ENCODE measurements around the gene PPP6R2. TPM values are rescaled to one million over a fixed set of nuclear protein-coding genes. Genes with fewer than 3 reads are reported as not detected.

Gene PPP6R2
- total RNA-seq, 6 experiments from 2014 or later: 38.3 to 80.3 (median 54.4) TPM

DNA sequence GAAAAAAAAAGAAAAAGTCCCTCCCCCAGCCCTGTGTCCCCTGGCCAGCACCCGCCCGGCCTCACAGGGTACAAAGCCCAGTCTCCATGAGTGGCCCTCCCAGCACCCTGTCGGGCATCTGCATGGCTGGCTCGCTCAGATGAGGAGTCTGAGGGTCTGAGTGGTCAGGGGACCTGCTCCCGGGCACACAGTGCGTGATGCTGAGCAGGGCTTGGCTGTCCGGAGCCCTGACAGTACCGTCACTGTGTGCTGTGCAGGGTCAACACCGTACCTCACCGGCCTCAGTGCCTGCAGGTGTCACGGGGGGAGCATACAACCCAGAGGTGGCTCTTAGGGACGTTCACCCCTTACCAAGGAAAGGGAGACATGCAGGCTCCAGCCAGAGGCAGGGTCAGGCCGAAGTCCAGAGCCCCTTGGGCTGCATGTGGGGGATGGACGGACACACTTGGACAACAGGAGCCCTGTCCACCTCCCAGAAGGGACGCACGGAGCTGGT is 32.1 kb upstream of the PPP6R2 start:
- no peak overlapping the region for H3K27ac ChIP-seq

DNA sequence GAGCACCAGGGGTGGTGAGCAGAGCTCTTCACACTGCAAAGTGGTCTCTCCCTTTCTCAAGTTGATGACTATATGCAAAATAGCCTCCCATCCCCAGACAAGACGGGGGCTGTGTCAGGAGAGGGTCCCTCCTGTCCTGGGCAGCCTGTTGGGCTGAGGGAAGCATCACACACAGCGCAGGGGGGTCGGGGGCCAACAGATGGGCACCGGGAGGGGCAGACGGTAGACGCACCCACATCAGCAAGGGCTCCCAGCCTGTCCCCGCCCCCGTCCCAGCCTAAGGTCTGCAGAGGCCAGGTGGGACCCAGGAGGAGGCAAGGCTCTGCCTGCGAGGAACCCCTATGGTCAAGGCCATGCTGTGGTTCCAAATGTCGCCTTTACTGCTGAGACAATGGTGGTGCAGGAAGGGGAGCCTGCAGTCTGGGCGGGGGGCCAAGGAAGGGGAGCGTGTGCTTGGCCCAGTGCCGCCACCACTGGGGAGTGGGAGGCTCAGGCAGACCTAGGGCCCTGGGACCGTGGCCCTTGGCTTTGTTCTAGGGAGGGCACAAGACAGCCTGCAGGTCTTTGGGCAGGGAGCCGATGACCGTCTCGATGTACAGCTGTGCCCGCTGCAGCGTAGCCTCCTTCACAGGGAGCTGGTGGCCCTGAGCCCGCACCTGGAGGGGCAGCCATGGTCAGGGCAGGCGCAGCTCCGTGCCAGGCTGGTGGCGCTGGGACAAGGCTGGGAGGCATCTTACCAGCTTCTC is 31.3 kb upstream of the PPP6R2 start:
- Histone ChIP-seq H3K27ac (no peak overlapping the region), H3K9me3 (no peaks in the 10 kb centered on the region), H3K4me3 (no peak overlapping the region), H3K4me1 (peaks cover 0 to 7% (median 0%) of the 10 kb centered on the region in 4 donors), H3K36me3 (no peaks in the 10 kb centered on the region), H3K27me3 (no peaks in the 10 kb centered on the region)
- intact Hi-C loops (cut with DNase I): no loop called here
- DNase-seq: peak in 1 of 3 donors; percentile 51
- no peak for ATAC-seq
- no CpG with 5 or more reads among the region's 23 CpGs for WGBS (ENCODE audit: insufficient coverage, low coverage, low lambda C conversion rate, missing lambda C conversion rate)
- TF ChIP-seq, protein P1, sequence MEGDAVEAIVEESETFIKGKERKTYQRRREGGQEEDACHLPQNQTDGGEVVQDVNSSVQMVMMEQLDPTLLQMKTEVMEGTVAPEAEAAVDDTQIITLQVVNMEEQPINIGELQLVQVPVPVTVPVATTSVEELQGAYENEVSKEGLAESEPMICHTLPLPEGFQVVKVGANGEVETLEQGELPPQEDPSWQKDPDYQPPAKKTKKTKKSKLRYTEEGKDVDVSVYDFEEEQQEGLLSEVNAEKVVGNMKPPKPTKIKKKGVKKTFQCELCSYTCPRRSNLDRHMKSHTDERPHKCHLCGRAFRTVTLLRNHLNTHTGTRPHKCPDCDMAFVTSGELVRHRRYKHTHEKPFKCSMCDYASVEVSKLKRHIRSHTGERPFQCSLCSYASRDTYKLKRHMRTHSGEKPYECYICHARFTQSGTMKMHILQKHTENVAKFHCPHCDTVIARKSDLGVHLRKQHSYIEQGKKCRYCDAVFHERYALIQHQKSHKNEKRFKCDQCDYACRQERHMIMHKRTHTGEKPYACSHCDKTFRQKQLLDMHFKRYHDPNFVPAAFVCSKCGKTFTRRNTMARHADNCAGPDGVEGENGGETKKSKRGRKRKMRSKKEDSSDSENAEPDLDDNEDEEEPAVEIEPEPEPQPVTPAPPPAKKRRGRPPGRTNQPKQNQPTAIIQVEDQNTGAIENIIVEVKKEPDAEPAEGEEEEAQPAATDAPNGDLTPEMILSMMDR (IDR thresholded peaks at IDR 0.05): no peak
- TF ChIP-seq POLR2A (IDR thresholded peaks at IDR 0.05): no peak

More for the DNA sequence above, 32.1 kb upstream of the PPP6R2 start:
- no CpG with 5 or more reads among the region's 16 CpGs for WGBS (ENCODE audit: insufficient coverage, low coverage, low lambda C conversion rate, missing lambda C conversion rate)
- no peaks in the 10 kb centered on the region for H3K36me3 ChIP-seq
- DNase-seq (peak in 2 of 3 donors; percentile 21 to 50), ATAC-seq (no peak)
- intact Hi-C loops (cut with DNase I): no loop called here
- TF ChIP-seq, protein P1 (IDR thresholded peaks at IDR 0.05): no peak
- TF ChIP-seq POLR2A (IDR thresholded peaks at IDR 0.05): no peak
- no peaks in the 10 kb centered on the region for H3K27me3 ChIP-seq
- H3K4me3 ChIP-seq: no peak overlapping the region
- H3K4me1 ChIP-seq: peaks cover 0 to 7% (median 0%) of the 10 kb centered on the region in 4 donors
- no peaks in the 10 kb centered on the region for H3K9me3 ChIP-seq

DNA sequence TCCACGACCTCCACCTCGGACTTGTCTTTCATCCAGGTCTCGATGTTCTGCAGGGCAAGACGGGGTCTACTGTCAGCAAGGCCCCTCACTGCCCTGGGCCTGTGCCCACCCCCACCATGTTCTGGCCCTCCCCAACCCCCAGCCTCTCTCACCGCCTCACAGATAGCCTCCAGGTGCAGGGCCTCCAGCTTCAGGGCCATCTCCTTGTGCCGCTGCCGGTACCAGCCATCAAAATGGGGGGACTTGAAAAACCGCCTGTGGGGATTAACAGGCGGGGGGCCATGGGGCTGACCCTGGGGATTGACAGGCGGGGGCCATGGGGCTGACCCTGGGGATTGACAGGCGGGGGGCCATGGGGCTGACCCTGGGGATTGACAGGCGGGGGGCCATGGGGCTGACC is 30.8 kb upstream of the PPP6R2 start:
- 84% methylated on average over 4 of the region's 12 CpGs for WGBS (ENCODE audit: insufficient coverage, low coverage, low lambda C conversion rate, missing lambda C conversion rate)
- intact Hi-C loops (cut with DNase I): no loop called here
- no peaks in the 10 kb centered on the region for H3K9me3 ChIP-seq
- H3K4me3 ChIP-seq: no peak overlapping the region
- TF ChIP-seq POLR2A (IDR thresholded peaks at IDR 0.05): no peak
- TF ChIP-seq, protein P1 (IDR thresholded peaks at IDR 0.05): no peak
- no peaks in the 10 kb centered on the region for H3K27me3 ChIP-seq
- ATAC-seq: no peak
- H3K27ac ChIP-seq: no peak overlapping the region
- no peaks in the 10 kb centered on the region for H3K36me3 ChIP-seq
- peaks cover 0 to 7% (median 0%) of the 10 kb centered on the region in 4 donors for H3K4me1 ChIP-seq
- DNase-seq: no peak

DNA sequence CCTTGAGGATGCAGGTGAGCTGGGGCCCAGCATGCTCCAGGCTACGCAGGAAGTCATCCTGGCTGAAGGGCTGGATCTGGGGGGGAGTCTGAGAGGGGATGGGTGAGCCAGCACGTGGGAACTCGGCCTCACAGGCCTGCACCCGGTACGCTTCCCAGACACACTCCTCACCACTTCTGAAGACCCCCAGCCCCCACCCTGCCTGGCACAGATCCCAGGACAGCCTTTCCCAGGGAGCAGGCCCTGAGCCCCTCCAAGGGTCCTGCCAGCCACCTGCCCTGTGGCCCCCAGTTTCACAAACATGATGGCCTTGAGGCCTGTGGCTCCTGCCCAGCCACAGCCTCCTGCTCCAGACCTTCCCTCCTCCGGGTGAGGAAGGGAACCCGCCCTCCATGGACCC is 30.1 kb upstream of the PPP6R2 start:
- DNase-seq (peak in 1 of 3 donors; percentile 51), ATAC-seq (no peak)
- WGBS (ENCODE audit: insufficient coverage, low coverage, low lambda C conversion rate, missing lambda C conversion rate): no CpG with 5 or more reads among the region's 7 CpGs
- Histone ChIP-seq H3K27me3 (no peaks in the 10 kb centered on the region), H3K9me3 (no peaks in the 10 kb centered on the region), H3K36me3 (no peaks in the 10 kb centered on the region), H3K27ac (no peak overlapping the region), H3K4me1 (peaks cover 0 to 4% (median 0%) of the 10 kb centered on the region in 4 donors), H3K4me3 (no peak overlapping the region)
- TF ChIP-seq, protein P1 (IDR thresholded peaks at IDR 0.05): no peak
- no peak for TF ChIP-seq POLR2A (IDR thresholded peaks at IDR 0.05)
- intact Hi-C loops (cut with DNase I): no loop called here
